Fibroblast of villous mesenchyme (primary cell): ENCODE data around the gene FOXD2. TPM values are rescaled to one million over a fixed set of nuclear protein-coding genes. Genes with fewer than 3 reads are reported as not detected.

ENCODE experiments used
- DNase-seq: peaks from one replicate; pipeline ENCODE4 v3.0.0-alpha.2; 2010; ENCODE audit warnings: low read depth
- H3K4me3 ChIP-seq: 2 replicates; pipeline ENCODE4 v1.5.1; 2011; ENCODE audit warnings: low read depth, mild to moderate bottlenecking, low read length
- CTCF ChIP-seq: IDR thresholded peaks from 2 replicates; pipeline ENCODE4 v1.5.1; 2012; ENCODE audit warnings: low read depth, mild to moderate bottlenecking, low read length; ENCODE audit not compliant: insufficient read depth
- total RNA-seq: library from RNA; depleted of rRNA; stranded (reverse); fragments of >200 nt; gene quantifications from 2 replicates; pipeline ENCODE4 v1.2.3, GENCODE V29; 2012

Gene FOXD2
- under 0.01 and 0.32 TPM in 2 replicates for total RNA-seq

- peak; percentile 74 for TF ChIP-seq CTCF
- peak; percentile 76 for DNase-seq
Measured at GRCh38 chr1:47437447-47438164, at the start of gene FOXD2. Gene FOXD2 (plus strand): TSS chr1:47438044. CDS start chr1:47438136, 92 bp downstream.

DNA sequence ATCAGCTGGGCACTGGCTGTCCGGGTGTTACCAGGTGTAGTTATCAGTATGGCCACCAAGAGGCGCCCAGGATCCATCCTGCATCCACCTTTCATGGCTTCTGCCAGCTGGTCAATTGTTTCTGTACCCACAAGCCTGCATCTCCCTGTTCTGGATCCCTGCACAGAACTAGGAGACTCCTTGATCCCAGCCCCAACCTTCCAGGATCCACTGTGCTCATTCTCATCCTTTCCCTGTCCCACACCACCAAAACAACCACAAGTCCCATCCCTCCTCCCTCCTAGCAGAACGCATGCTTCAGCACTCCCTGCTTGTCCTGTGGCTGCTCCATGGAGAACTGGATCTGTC lies 49.0 kb upstream of the FOXD2 start:
- H3K4me3 ChIP-seq = no peak overlapping the region
- TF ChIP-seq CTCF = peak; percentile 79
- DNase-seq = peak; percentile 54

More at GRCh38 chr1:47437447-47438164, at the start of gene FOXD2:
- peak within 1 kb of the TSS; percentile 68 for H3K4me3 ChIP-seq

GRCh38 chr1:47389731-47390130 lies 48.1 kb upstream of the FOXD2 start:
- H3K4me3 ChIP-seq = no peak overlapping the region
- TF ChIP-seq CTCF = no peak
- DNase-seq = no peak

- DNase-seq = no peak
- TF ChIP-seq CTCF = no peak
- H3K4me3 ChIP-seq = no peak overlapping the region
Measured at GRCh38 chr1:47390843-47391242, 47.0 kb upstream of the FOXD2 start.

DNA sequence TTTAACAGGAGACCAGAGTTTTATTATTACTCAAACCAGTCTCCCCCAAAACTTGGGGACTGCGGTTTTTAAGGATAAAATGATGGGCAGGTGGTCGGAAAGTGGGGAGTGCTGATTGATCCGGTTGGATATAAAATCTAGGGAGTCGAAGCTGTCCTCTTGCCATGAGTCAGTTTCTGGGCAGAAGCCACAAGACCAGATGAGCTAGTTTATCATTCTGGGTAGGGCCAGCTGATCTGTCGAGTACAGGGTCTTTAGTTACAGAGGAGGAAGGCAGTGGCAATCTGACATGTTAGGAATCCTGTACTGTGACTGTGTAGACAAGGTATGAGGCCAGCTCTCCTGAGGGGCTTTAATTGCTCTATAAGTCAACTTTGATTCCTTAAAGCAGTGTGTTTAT lies 44.7 kb upstream of the FOXD2 start:
- no peak for DNase-seq
- no peak for TF ChIP-seq CTCF
- no peak overlapping the region for H3K4me3 ChIP-seq

- no peak overlapping the region for H3K4me3 ChIP-seq
- no peak for DNase-seq
- TF ChIP-seq CTCF = no peak
Measured at GRCh38 chr1:47395433-47395832, 42.4 kb upstream of the FOXD2 start.

- no peak overlapping the region for H3K4me3 ChIP-seq
- TF ChIP-seq CTCF = no peak
- no peak for DNase-seq
Measured at GRCh38 chr1:47396671-47397196, 41.1 kb upstream of the FOXD2 start.
